GM18505 (cell line): ENCODE measurements around the gene B4GALT6.

Source experiments
- ATAC-seq: cut with Tn5 transposase; IDR thresholded peaks from one replicate; pipeline ENCODE4 v1.9.1; 2021; ENCODE audit not compliant: unreplicated experiment
- POLR2A ChIP-seq: IDR thresholded peaks from 4 replicates; pipeline ENCODE4 v1.6.1; 2011; ENCODE audit warnings: borderline replicate concordance; ENCODE audit not compliant: insufficient read depth, insufficient read length; ENCODE audit errors: extremely low read depth

B4GALT6 gene

GRCh38 chr18:31619291-31619690, 65.1 kb downstream of the B4GALT6 start:
- TF ChIP-seq POLR2A: no peak
- ATAC-seq: no peak

DNA sequence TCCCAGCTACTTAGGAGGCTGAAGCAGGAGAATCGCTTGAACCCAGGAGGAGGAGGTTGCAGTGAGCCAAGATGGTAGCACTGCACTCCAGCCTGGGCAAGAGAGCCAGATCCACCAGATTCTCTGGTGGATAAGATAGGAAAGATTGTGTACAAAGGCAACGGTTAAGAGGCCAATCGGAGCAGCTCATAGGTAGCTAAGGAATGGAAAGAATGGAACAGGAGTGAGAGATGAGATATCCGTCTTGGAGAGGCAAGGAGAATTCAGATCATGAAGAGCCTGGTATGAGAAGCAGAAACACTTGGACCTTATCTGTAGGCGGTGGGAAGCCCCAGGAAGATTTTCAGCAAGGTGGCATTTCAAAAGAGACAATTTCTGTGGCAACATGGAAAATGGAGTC, 65.6 kb downstream of the B4GALT6 start:
- ATAC-seq: no peak
- no peak for TF ChIP-seq POLR2A

DNA sequence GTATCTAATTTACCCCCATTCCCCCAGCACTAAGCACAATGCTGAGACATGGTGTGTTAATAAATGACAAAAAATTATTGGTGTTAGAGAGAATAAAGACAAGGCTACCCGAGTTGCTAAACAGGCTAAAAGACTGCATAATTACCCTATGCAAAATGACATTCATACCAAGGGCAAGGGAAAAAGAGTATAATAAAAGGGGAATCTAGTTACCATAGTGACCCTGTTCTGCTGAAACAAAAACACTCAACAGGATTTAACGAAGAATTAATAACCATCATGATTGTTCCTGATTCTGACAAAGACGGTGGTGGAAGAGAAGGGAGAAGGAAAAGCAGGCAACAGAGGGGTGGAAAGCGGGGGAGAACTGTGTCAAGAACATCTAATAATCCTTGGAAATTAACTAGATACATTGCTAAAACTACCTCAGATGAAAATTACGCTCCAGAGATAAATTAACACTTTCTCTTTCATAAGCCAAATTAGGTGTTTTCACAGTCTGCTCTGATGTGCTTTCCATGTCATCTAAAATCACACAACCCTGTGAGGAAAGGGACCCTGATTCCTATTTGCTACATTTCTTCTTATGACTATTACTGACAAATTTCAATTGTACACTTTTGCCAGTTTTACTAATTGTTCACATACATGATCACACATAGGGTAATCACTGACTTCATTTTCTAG, 67.2 kb downstream of the B4GALT6 start:
- no peak for TF ChIP-seq POLR2A
- no peak for ATAC-seq

DNA sequence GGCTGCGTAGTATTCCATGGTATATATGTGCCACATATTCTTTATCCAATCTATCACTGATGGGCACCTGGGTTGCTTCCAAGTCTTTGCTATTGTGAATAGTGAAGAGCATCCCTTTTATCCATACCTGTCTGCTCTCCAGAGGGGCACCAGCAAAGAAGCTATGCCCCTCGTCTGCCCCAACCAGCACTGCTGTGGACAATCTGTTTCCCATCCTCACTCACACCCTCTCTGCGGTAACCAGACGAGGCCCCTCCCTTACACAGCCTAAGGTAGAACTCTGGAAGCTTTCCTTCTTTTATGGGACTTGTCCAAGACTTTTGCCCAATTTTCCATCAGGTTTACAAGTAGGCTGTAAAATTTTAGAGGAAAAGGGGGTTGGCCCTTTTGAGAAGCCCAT, 67.8 kb downstream of the B4GALT6 start:
- no peak for TF ChIP-seq POLR2A
- ATAC-seq: no peak

DNA sequence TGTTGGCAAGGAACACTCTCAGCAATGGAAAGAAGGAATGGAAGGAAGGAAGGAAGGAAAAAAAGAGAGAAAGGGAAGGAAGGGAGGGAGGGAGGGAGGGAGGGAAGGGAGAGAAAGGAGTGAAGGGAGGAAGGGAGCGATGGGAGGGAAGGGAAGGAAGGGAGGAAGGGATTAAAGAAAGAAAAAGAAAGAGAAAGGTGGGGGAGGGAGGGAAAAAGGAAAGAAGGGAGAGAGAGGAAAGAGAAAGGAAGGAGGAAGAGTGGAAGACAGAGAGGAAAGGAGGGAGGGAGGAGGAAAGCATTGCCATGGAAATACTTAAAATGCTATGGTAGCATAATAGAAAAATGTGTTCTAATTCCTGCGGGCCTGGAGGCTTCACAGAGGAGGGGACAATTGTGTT, 70.3 kb downstream of the B4GALT6 start:
- no peak for ATAC-seq
- TF ChIP-seq POLR2A: no peak

DNA sequence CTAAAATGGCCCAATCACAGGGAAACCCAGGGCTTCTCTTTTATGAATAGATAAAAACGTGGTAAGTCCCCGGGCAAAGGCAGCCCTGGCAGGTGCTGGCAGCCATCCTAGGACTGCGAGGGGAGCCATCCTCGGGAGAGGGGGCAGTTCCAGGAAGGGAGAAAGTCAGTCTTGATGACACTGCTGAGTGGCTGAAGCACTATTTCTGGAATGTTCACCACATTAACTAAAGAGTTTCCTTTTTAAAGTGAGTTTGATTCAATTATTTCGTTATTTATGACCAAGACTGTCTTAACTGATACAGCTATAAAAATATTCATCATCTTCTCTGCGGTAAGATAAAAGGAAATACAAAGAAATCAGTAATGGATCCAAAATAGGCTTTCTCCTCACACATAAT, 72.3 kb downstream of the B4GALT6 start:
- no peak for TF ChIP-seq POLR2A
- no peak for ATAC-seq

- no peak for TF ChIP-seq POLR2A
Measured at GRCh38 chr18:31611511-31611910, 72.9 kb downstream of the B4GALT6 start.

DNA sequence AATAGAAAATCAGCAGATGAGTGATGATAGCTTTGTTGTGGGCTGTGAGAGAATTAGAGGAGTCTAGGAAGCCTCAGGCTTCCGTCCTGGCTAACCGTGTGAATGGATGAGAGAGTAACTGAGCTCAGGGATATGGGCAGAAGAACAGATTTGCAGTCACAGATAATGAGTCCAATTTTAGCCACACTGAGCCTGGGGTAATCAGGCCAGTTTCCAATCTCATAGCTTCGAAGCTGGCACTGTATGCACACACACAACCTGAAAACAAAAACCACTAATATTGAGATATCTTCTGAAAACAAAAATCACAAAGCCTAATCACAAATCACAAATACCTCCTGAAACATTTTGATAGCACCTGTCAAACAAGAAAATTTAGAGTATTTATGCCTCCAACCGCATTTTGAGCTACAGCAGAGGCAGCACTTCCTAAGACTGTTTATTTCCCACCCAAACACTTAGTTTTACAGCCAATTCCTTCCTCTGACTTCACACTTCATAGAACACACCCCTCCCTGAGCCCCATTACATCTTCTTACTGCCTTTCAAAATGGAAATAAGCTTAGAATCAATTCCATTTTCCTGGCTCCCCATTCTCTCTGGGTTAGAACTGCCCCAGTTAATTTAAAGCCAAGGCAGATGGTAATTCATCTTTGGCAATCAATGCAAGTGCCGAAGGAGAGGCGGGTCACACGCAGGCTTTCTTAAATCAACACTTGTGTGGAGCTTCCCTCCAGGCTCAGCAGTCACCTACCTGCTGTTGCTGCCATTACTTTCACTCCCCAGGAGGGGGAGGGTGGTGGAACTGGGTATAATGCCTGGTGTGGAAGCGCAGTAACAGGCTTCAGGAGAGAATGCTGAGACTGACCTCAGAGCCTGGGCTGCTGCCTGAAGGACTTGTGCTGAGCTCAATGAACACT, 73.8 kb downstream of the B4GALT6 start:
- no peak for TF ChIP-seq POLR2A
- no peak for ATAC-seq

More at GRCh38 chr18:31611511-31611910, 72.9 kb downstream of the B4GALT6 start:
- ATAC-seq: no peak

- TF ChIP-seq POLR2A: no peak
- ATAC-seq: no peak
Measured at GRCh38 chr18:31609886-31610285, 74.5 kb downstream of the B4GALT6 start.

DNA sequence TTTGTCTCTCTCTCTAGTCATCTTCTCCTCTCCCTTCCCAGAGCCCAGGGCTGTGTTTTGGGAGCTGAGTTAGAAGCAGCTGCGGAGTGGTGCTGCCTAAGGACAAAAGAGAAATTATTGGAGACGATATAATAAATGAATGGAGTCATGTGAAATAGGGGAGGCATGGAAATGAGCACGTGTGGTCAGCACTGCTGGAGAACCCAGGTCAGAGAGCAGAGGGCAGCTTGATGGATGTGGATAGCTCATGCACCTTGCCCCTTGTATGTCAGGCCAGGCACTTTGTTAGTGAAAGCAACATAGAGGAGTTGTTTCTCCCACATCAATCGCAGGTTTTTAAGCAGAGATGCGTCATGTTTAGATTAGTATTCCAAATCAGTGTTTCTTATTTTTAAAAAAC, 77.0 kb downstream of the B4GALT6 start:
- ATAC-seq: no peak
- TF ChIP-seq POLR2A: no peak

GRCh38 chr18:31606265-31606664, 78.1 kb downstream of the B4GALT6 start:
- no peak for ATAC-seq

GRCh38 chr18:31603315-31603714, 81.1 kb downstream of the B4GALT6 start:
- ATAC-seq: no peak
- no peak for TF ChIP-seq POLR2A

More at GRCh38 chr18:31606265-31606664, 78.1 kb downstream of the B4GALT6 start:
- TF ChIP-seq POLR2A: no peak

DNA sequence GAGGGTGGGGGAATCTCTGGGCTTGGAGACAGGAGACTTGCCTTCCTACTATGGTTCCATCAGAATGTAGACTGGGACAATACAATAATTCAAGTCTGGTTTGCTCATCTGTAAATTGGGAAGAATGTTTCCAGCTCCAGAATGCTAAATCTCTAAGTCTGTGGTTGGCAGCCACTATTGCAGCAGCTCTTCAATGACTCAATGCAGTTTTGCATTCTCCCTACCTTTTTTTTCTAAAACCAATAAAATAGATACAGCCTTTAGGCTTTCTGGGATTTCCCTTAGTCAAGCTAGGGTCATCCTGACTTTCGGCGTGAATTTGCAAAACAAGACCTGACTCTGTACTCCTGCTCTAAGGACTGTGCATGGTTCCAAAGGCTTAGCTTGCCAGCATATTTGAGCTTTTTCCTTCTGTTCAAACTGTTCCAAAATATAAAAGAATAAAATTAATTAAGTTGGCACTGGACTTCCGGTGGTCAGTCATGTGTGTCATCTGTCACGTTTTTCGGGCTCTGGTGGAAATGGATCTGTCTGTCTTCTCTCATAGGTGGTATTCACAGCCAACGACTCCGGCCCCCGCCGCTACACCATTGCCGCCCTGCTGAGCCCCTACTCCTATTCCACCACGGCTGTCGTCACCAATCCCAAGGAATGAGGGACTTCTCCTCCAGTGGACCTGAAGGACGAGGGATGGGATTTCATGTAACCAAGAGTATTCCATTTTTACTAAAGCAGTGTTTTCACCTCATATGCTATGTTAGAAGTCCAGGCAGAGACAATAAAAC, 86.2 kb downstream of the B4GALT6 start:
- no peak for TF ChIP-seq POLR2A
- no peak for ATAC-seq

DNA sequence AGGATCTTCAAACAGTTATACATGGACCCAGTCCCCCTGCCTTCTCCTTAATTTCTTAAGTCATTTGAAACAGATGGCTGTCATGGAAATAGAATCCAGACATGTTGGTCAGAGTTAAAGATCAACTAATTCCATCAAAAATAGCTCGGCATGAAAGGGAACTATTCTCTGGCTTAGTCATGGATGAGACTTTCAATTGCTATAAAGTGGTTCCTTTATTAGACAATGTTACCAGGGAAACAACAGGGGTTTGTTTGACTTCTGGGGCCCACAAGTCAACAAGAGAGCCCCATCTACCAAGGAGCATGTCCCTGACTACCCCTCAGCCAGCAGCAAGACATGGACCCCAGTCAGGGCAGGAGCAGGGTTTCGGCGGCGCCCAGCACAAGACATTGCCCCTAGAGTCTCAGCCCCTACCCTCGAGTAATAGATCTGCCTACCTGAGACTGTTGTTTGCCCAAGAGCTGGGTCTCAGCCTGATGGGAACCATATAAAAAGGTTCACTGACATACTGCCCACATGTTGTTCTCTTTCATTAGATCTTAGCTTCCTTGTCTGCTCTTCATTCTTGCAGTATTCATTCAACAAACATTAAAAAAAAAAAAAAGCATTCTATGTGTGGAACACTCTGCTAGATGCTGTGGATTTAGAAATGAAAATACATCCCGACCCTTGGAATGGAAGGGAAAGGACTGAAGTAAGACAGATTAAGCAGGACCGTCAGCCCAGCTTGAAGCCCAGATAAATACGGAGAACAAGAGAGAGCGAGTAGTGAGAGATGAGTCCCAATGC, 88.1 kb downstream of the B4GALT6 start:
- ATAC-seq: no peak
- TF ChIP-seq POLR2A: no peak
